ENCODE results near the gene TSTD2.

GRCh38 chr9:97554566-97555075 is 78.5 kb downstream of the TSTD2 start:
- TF ChIP-seq CTCF (IDR thresholded peaks at IDR 0.05) = no peak
- no peak for TF ChIP-seq EP300 (IDR thresholded peaks at IDR 0.05)
